NCI-H748 (cell line): ENCODE data around the gene RASD2.

Source experiments
- DNase-seq: peaks from one replicate; lab custom pipeline; 2025; ENCODE audit not compliant: unreplicated experiment; lab: John Stamatoyannopoulos, UW

RASD2 gene

DNA sequence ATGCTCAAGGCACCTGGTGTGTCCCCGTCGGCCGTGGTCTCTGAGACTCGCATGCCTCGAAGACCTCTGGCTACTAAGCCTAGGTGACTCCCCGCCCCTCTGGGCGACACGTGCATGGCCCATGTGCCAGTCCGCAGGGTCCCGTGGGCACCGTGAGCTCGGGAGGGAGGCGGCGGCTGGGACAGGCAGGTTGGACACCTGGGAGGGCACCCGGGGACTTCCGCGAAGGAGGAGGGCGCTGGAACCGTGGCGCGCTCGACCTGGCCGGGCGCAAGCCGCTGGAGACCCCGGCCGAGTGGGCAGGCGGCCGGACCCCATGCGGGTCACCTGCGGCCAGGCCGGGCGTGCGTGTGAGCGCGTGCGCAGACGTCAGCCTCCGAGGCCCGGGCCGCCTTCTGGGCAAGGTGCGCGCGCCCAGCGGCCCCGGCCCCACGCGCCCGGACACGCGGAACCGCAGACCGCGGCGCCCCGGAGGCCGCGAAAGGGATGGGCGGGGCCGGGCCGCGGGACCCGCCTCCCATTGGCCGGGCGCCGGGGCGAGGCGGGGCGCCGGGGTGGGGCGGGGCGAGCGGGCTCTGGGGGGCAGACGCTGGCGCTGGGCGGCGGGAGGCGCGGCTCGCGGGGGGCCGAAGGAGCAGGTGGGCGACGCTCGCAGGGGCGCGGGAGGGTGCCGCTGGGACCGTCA, 579 bp upstream of the RASD2 start:
- peak; percentile 37 for DNase-seq

DNA sequence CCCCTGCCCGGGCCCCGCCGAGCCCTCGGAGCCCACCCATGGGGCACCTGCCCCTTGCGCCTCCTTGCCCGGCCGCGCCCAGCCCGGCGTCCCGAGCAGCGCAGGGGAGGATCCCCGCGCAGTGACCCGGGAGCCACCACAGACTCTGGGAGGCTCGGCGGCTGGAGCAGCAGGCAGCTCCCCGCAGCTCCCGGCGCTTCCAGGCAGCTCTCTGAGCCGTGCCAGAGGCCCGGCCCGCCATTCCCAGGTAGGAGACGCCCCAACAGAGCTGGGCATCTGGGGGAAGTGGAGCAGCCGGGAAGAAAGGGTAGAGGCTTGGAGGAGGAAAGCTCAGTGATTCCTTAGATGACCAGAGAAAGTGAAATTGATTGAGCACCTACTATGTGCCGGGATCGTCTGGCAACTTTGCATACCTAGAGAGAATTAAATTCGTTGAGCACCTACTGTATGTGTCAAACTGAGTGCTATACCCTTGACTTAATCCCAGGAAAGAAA, 670 bp downstream of the RASD2 start:
- peak; percentile 34 for DNase-seq

DNA sequence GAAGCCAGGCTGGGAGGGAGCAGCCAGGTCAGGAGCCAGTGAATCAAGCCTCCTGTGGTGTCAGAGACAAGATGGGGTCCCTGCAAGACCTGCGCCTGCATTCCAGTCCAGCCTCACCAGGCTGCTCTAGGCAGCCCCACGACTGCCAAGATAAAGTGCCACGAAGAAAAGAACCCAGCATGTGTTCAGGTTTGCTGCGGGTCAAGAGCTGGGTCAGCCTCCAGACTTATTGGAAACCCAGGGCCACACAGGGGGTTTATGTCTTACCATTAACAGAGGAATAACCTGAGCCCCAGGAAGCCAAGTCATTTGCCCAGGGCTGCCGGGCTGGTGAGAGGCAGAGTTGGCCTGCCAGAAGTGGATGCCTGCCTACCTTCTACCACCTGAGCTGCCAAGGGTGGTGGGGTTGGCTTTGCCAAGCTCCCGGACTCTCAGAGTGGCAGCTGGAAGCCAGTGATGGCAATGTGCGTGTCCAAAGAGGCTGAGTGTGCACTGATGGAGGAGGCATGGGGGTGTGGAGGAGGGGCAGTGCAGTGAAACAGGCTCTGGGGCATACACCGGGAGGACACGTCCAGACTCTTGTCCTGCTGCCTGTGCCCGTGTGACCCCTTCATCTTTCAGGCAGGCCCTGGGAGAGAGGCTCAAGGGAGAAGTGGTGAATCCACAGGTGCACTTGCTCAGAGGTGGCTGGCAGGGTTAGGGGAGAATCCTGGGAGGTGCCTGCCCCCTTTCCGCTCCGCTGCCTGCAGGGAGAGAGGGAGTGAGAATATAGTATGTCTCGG, 1.7 kb downstream of the RASD2 start:
- DNase-seq, result no peak

DNA sequence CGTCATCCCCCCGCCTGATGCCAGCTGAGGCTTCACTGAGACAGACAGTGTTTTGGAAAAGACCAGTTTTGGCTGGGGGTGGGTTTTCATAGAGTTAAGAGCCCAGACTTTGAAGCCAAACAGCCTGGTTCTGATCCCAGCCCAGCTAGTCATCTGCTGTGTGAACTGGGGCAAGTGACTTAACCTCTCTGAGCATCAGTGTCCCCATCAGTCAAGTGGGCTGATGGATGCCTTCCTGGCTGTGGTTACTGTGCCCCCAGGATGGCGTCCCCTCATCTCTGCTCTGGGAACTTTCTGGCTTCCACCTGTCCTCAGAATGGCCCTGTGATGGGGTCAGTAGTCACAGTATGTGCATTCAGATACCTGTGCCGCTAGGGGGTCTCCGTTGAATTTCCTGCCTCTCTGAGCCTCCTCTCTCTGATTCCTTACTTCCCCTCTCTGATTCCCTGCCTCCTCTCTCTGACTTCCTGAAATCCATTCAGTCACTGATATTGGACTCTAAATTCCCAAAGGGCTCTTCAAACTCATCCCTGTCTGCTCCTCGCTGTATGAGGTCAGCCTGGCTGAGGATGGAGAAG, 2.4 kb downstream of the RASD2 start:
- DNase-seq, result no peak

DNA sequence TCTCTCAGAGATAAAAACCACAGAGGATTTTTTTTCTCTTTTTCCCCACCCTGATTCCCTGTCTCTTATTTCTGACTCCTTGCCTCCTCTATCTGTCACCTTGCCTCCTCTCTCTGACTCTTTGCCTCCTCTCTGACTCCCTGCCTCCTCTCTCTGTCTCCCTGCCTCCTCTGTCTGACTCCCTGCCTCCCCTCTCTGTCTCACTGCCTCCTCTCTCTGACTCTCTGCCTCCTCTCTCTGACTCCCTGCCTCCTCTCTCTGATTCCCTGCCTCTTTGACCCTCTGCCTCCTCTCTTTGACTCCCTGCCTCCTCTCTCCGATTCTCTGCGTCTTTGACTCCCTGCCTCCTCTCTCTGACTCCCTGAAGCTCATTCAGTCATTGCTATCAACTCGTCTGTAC, 3.1 kb downstream of the RASD2 start:
- DNase-seq, result no peak

DNA sequence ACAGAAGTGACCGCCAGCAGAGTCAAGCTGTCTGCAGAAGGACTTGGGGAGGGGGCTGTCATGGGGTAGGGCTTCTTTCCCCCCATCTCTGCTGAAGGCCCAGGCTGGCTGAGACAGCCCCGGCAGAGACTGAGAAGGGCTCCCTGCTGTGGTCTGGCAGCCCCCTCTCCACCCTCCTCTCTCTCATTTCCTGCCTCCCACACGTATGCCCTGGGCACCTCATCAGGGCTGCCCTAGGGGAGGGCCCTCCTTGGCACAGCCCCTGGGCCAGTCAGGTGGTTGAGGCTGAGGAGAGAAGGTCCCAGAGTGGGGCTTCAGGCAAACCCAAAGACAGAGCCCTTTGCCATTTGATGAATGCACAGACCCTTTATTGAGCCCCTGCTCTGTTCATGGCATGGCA, 3.6 kb downstream of the RASD2 start:
- DNase-seq, result no peak

DNA sequence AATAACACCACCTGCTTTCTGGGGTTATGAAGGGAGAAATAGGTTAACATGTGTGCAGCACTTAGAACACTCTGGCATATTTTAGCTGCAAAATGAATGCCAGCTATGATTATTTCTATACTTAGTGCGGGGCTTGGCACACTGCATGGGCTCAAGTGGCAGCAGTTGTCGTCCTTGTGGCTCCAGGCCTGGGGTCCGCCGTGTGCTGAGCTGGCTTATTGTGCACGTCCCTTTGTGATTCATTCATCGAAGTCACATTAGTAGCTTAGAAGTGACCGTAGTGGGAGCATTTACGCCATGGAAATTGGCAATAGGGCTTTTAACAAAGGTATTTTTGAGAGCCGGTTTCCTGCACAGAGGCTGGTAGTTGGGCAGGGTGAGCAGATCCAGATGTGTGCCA, 4.2 kb downstream of the RASD2 start:
- DNase-seq, result no peak

DNA sequence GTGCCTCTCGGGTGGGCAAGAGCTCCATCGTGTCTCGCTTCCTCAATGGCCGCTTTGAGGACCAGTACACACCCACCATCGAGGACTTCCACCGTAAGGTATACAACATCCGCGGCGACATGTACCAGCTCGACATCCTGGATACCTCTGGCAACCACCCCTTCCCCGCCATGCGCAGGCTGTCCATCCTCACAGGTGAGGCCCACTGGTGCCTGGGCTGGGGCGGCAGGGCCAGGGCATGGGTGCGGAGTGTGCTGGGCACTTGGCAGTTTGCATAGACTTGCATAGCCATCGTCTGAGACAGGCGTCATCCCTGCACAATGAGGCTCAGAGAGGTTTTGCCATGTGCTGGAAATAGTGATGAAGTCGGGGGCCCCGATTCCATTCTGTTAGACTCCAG, 6.3 kb downstream of the RASD2 start:
- DNase-seq, result no peak

DNA sequence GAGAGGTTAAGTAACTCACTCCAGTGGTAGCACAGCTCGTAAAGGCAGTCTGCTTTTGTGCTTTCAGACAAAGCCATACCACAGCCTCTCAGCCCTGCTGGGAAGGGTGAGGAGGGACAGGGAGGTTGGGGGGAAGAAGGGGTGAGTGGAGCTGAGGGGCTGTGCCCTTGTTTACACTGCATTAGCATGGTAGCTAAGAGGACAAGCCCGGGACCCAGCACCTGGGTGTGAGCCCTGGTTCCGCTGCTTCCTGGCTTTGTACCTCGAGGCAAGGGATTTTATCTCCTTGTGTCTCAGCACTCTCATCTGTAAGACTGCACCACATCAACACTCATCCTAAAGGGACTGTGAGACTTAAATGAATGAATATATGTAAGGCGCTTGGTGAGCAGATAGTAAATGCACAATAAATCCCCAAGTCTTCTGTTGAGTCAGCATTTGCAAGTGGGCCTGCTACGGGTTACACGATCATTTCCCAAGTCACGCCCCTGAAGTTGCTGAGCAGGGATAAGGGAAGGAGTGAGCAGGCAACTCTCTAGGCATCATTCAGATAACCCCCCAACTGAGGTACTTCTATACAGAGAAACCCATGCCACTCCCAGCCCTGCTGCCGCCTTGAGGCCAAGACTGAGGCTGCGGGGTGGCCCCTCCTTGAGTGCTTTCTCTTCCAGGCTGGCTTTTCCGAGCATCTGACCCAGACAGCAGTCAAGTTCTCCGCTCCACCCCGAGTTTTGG, 7.5 kb downstream of the RASD2 start:
- no peak for DNase-seq

DNA sequence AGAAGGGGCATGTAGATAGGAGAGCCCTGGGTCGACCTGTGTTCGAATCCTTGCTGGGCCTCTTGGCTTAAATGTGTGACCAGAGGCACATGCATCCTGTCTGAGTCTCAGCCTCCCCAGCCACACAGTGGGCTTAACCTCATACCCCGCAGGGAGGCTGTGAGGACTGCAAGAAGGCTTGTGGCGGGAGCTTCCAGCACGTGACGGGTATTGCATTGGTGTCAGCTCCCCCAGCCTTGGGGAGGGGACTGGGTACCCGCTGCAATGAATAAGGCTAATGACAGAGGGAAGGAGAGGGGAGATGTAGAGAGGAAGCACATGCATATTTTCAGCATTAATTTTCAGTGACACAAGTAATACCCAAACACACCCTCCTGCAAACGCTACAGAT, 8.1 kb downstream of the RASD2 start:
- DNase-seq, result no peak

DNA sequence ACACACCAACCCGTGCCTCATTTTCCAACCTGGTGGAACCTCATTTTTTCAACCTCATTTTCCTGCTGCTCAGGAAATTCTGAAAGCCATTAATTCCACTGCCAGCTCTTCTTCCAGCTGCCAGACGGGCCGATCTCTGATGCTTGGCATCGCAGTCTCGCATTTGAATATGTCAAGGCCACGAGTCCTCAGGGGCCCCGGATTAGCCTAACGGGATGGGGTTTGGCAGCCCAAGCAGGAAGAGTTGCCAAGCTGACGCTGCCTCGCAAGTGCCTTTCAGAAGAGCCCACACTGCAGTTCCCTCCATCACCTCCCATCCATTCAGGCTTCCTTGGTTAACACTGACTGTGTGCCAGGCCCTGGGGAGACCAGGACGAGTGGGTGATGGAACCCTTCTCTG, 8.7 kb downstream of the RASD2 start:
- no peak for DNase-seq

DNA sequence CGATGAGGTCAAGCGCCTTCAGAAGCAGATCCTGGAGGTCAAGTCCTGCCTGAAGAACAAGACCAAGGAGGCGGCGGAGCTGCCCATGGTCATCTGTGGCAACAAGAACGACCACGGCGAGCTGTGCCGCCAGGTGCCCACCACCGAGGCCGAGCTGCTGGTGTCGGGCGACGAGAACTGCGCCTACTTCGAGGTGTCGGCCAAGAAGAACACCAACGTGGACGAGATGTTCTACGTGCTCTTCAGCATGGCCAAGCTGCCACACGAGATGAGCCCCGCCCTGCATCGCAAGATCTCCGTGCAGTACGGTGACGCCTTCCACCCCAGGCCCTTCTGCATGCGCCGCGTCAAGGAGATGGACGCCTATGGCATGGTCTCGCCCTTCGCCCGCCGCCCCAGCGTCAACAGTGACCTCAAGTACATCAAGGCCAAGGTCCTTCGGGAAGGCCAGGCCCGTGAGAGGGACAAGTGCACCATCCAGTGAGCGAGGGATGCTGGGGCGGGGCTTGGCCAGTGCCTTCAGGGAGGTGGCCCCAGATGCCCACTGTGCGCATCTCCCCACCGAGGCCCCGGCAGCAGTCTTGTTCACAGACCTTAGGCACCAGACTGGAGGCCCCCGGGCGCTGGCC, 11.0 kb downstream of the RASD2 start:
- no peak for DNase-seq

DNA sequence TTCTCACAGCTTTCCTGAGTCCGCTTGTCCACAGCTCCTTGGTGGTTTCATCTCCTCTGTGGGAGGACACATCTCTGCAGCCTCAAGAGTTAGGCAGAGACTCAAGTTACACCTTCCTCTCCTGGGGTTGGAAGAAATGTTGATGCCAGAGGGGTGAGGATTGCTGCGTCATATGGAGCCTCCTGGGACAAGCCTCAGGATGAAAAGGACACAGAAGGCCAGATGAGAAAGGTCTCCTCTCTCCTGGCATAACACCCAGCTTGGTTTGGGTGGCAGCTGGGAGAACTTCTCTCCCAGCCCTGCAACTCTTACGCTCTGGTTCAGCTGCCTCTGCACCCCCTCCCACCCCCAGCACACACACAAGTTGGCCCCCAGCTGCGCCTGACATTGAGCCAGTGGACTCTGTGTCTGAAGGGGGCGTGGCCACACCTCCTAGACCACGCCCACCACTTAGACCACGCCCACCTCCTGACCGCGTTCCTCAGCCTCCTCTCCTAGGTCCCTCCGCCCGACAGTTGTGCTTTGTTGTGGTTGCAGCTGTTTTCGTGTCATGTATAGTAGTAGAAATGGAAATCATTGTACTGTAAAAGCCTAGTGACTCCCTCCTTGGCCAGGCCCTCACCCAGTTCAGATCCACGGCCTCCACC, 11.7 kb downstream of the RASD2 start:
- peak; percentile 3 for DNase-seq

DNA sequence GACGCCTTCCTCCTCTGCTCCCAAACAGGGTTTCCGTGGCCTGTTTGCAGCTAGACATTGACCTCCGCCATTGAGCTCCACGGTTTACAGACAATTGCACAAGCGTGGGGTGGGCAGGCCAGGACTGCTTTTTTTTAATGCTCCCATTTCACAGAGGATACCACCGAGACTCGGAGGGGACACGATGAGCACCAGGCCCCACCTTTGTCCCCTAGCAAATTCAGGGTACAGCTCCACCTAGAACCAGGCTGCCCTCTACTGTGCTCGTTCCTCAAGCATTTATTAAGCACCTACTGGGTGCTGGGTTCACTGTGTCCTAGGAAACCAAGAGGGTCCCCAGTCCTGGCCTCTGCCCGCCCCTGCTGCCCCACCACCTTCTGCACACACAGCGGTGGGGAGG, 12.2 kb downstream of the RASD2 start:
- no peak for DNase-seq

DNA sequence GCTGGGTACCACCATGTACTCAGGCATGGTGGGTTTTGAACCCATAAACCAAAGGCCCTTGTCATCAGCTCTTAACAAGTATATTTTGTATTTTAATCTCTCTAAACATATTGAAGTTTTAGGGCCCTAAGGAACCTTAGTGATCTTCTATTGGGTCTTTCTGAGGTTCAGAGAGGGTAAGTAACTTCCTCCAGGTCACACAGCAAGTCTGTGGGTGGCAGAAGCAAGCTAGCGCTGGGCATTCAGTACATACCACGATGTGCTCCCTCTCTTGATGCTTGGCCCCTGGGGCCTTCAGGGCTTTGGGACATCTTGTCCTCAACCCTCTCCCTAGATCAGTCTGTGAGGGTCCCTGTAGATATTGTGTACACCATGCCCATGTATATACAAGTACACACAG, 12.7 kb downstream of the RASD2 start:
- no peak for DNase-seq

DNA sequence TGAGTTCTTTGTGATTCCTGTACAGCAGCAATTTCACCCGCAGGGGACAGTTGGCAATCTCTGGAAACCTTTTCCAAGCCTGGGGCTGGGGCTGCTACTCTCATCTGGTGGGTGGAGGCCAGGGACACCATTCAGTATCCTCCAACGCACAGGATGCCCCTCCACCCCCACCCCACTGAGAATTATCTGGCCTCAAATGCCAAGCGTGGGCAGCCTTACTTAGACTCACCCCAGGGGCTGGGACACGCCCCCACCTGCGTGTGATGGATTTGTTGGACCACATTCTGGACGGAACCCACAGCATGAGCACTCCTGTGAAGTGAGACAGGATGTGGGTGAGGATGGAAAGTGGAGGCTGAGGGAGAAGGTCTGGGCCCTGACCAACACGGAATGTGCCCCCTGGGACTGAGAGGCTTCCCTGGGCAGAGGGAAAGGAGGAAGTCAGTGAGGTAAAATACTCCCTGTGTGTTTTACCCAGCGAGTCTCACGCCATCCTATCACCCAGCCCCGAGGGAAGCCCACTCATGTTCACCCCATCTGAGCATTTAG, 13.7 kb downstream of the RASD2 start:
- no peak for DNase-seq

DNA sequence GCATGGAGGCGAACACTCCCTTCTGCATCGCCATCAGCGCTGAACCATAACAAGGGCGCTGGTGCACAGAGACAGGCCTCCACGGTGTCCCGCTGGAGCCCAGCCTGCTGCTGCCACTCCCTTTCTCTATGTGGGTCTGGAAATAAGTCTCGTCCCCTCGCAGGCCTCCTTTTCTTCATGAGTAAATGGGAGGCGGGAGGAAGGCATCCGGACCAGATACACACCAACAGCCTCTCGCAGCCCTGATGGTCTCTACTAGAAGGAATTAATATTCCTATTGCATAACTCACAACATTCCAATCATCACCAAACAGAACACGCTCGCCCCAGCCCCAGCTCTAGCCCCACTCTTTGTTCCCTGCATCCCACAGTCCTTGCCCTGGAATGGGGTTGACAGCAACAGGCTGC, 14.9 kb downstream of the RASD2 start:
- DNase-seq, result no peak

DNA sequence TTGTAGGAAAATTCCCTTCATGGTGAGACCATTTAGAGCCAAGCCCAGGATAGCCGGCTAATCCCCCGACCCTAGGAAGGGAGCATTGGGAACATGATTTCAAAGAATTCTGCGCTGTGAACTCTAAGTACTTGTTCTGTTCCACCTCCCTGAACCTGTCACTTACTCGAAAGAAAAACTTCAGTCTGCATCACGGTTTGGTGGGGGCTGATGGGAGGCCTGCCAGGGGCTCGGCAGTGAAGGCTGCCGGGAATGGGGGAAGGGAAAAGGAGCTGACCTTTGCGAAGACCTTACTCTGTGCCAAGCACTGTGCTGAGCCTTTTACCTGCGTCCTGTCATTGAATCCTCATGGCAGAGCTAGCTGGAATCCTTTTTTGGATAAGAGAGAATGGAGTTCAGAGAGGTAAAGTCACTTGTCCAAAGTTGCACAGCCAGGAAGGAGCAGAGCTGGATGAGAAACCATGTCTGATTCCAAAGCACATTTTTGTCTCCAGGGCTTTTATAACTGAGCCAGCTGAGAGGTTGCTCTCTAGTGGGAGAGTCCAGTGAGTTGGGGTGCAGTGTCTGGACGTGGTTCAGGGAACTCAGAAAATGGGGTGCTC, 15.4 kb downstream of the RASD2 start:
- DNase-seq, result no peak

DNA sequence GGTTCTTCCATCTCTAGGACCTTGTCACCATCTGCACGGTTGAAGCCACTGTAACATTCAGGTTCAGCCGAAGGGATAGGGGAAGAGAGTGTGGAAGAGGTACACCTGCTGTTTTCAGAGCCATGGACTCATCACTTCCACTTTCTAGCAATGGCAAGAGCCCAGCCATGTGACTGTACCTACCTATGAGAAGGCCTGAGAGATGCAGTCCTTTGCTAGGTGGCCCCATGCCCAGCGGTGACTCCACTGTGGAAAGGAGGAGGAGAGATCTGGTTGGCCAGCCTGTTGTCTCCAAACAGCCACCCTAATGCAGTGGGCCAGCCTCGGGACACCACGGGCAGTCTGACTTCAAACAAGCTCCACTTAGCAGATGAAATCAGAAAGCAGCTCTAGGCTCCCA, 16.0 kb downstream of the RASD2 start:
- DNase-seq, result no peak

DNA sequence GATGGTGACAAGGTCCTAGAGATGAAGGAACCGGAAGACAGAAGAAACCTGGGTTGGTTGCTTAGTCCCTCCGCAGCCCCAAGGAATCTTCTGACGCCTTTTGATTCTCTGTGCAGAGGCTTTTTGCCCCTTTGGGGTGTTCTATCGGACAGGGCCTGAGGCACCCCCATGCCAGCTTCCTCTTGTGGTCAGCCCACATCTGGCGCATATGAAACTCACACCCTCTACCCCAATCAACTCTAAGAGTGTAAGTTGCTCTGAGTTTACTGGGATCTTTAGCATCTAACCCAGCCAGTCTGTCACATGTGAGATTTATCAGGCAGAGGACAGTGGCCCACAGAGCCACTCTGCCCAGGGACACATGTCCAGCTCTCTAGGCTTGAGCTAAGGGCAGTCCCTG, 17.4 kb downstream of the RASD2 start:
- no peak for DNase-seq
